Right atrium auricular region (tissue), 2 donors: Measurements from ENCODE around the gene REELD1. TPM values are rescaled to one million over a fixed set of nuclear protein-coding genes. Genes with fewer than 3 reads are reported as not detected.

Experiments used
- DNase-seq: peaks from one replicate; pipeline ENCODE4 v3.0.0-alpha.2; 2019; ENCODE audit warnings: low spot score
- H3K27ac ChIP-seq, 2 donors: fragments of 200-600 bp; sonication (generic); 1 replicate in 1 of 2; 2 replicates in 1 of 2; pipeline ENCODE4 v1.5.1; 2016 to 2019
- H3K27me3 ChIP-seq, 2 donors: fragments of 200-600 bp; sonication (generic); one replicate each; pipeline versions ENCODE4 v1.5.1 to v1.6.0; 2017 to 2019
- H3K36me3 ChIP-seq: fragments of 200-600 bp; sonication (generic); one replicate; pipeline ENCODE4 v1.5.1; 2016
- H3K4me1 ChIP-seq, 2 donors: fragments of 200-600 bp; sonication (generic); one replicate each; pipeline versions ENCODE4 v1.5.1 to v1.6.0; 2017 to 2019
- H3K4me3 ChIP-seq, 2 donors: fragments of 200-600 bp; sonication (generic); 1 replicate in 1 of 2; 2 replicates in 1 of 2; pipeline ENCODE4 v1.5.1; 2017 to 2019; ENCODE audit warnings: mild to moderate bottlenecking in 1 of 2, moderate library complexity in 1 of 2
- H3K9me3 ChIP-seq, 2 donors: fragments of 200-600 bp; sonication (generic); one replicate each; pipeline ENCODE4 v1.5.1; 2019
- total RNA-seq, 2 donors: library from RNA; depleted of rRNA; stranded (reverse); fragments of >200 nt; gene quantifications; one replicate each; pipeline ENCODE4 v1.1.0, GENCODE V29; 2016
- TF ChIP-seq, protein P1 (sequence below), 2 donors: fragments of 200-600 bp; sonication (generic); IDR thresholded peaks; one replicate each; pipeline ENCODE4 v1.5.1; 2019; ENCODE audit warnings: antibody characterized with exemption in 2 of 2

Gene REELD1
- total RNA-seq, 2 donors from 2014 or later, result 0.71 TPM; not detected in 1

GRCh38 chr4:146246381-146246780, 32.0 kb downstream of the REELD1 start:
- Histone ChIP-seq H3K9me3 (no peaks in the 10 kb centered on the region), H3K4me3 (no peak overlapping the region), H3K36me3 (no peaks in the 10 kb centered on the region), H3K27ac (no peak overlapping the region), H3K4me1 (peaks cover 0 to 40% of the 10 kb centered on the region in 2 donors), H3K27me3 (no peaks in the 10 kb centered on the region)
- no peak for DNase-seq
- TF ChIP-seq, protein P1, sequence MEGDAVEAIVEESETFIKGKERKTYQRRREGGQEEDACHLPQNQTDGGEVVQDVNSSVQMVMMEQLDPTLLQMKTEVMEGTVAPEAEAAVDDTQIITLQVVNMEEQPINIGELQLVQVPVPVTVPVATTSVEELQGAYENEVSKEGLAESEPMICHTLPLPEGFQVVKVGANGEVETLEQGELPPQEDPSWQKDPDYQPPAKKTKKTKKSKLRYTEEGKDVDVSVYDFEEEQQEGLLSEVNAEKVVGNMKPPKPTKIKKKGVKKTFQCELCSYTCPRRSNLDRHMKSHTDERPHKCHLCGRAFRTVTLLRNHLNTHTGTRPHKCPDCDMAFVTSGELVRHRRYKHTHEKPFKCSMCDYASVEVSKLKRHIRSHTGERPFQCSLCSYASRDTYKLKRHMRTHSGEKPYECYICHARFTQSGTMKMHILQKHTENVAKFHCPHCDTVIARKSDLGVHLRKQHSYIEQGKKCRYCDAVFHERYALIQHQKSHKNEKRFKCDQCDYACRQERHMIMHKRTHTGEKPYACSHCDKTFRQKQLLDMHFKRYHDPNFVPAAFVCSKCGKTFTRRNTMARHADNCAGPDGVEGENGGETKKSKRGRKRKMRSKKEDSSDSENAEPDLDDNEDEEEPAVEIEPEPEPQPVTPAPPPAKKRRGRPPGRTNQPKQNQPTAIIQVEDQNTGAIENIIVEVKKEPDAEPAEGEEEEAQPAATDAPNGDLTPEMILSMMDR (IDR thresholded peaks at IDR 0.05), result no peak

DNA sequence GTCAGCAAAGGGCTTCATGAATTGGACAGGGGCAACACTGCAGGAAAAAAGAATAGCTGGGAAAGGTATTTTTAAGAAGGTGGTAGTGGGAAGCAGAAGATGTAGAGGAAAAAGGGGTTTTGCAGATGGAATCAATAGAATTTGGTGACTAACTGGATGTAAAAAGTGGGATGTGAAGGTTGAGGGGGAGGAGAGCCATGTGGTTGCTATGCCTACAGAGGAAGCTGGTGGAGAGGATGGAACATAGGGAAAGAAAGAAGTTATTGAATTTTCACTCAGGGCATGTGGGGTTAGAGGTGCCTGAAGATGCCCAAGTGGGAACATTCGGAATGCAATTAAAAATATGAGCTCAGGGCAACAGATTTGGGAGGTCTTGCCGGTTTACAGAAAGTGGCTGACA, 33.0 kb downstream of the REELD1 start:
- Histone ChIP-seq H3K9me3 (no peaks in the 10 kb centered on the region), H3K36me3 (no peaks in the 10 kb centered on the region), H3K4me1 (peaks cover 0 to 31% of the 10 kb centered on the region in 2 donors), H3K27ac (no peak overlapping the region), H3K4me3 (no peak overlapping the region), H3K27me3 (no peaks in the 10 kb centered on the region)
- no peak for DNase-seq
- TF ChIP-seq, protein P1 (IDR thresholded peaks at IDR 0.05), result no peak

DNA sequence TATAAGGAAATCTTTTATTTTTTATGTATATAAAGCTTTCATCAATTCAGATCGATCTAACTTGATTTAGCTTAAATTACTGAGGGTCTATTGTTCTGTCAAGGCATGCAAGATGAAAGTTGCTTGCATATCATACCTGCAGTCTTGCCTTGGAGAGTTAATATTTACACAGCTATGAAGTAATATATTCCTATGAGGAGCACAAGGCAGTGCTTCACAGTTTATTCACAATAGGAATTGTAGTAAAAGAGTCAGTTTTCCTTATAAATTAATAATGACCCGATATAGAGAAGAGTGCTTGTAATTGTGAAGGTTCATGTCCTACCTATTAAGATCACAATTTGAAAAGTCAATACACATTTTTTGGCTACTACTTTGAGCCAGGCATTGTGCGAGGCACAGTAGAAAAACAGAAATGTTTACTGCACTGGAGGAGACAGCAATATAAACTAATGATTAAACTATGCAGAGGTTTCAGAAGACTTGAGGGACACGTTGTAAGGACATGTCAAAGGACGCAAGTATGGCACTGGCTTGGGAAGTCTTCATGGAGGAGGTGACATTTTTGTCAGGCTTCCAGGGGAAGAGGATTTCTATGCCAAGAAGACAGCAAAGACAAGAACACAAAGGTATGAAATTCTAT, 38.8 kb downstream of the REELD1 start:
- Histone ChIP-seq H3K27ac (no peak overlapping the region), H3K4me1 (no peaks in the 10 kb centered on the region), H3K27me3 (no peaks in the 10 kb centered on the region), H3K9me3 (no peaks in the 10 kb centered on the region), H3K4me3 (no peak overlapping the region), H3K36me3 (no peaks in the 10 kb centered on the region)
- no peak for DNase-seq
- TF ChIP-seq, protein P1 (IDR thresholded peaks at IDR 0.05), result no peak

DNA sequence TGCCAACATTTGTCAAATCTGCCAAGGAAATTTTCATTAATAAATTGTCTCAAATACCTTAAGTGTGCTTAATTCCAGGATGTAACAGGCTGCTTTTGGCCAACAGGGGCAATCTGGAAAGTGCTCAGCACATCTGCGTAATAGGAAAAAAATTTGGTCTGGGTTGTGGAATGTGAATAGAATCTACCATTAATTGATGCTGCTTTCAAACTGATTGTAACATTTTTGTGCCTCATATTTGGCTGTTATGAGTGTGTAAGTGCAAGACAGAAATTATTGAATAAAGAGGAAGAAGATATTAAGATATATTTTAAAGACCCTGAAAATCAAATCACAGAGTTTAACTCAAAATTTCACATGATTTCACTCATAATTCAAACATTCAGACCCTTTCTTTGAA, 41.1 kb downstream of the REELD1 start:
- Histone ChIP-seq H3K9me3 (no peaks in the 10 kb centered on the region), H3K27ac (no peak overlapping the region), H3K27me3 (no peaks in the 10 kb centered on the region), H3K36me3 (no peaks in the 10 kb centered on the region), H3K4me1 (no peaks in the 10 kb centered on the region), H3K4me3 (no peak overlapping the region)
- DNase-seq, result no peak
- TF ChIP-seq, protein P1 (IDR thresholded peaks at IDR 0.05), result no peak

DNA sequence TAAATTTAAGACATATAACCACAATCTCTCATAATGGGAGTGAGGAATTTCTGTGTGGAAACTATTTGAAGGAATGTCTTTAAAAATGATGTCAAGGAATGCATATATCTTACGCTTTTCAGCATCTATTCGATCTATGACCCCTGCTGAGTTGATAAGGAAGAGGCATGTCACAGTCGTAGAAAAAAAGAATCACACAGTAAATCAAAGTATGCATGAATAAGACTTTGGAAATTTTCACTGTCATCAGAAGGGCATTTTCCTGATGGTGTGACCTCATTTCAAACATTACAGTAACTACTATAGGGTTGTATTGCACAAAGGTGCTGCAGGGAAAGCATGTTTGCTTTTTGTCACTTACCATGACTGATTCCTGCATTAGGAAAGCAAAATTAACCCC, 41.5 kb downstream of the REELD1 start:
- Histone ChIP-seq H3K36me3 (no peaks in the 10 kb centered on the region), H3K27ac (no peak overlapping the region), H3K27me3 (no peaks in the 10 kb centered on the region), H3K4me1 (no peaks in the 10 kb centered on the region), H3K9me3 (no peaks in the 10 kb centered on the region), H3K4me3 (no peak overlapping the region)
- TF ChIP-seq, protein P1 (IDR thresholded peaks at IDR 0.05), result no peak
- no peak for DNase-seq

GRCh38 chr4:146256328-146256727, 42.0 kb downstream of the REELD1 start:
- TF ChIP-seq, protein P1 (IDR thresholded peaks at IDR 0.05), result no peak
- H3K27ac ChIP-seq, result no peak overlapping the region
- H3K27me3 ChIP-seq, result no peaks in the 10 kb centered on the region
- DNase-seq, result no peak
- H3K4me3 ChIP-seq, result no peak overlapping the region
- no peaks in the 10 kb centered on the region for H3K36me3 ChIP-seq
- H3K4me1 ChIP-seq, result no peaks in the 10 kb centered on the region
- H3K9me3 ChIP-seq, result no peaks in the 10 kb centered on the region
